CD4-positive, alpha-beta T cell (primary cell): ENCODE data around the gene TENT4A. TPM values are rescaled to one million over a fixed set of nuclear protein-coding genes. Genes with fewer than 3 reads are reported as not detected.

Source experiments
- ATAC-seq: fragments of 200-7000 bp; cut with Tn5 transposase; one replicate; pipeline ENCODE4 v1.10.0; 2022; ENCODE audit warnings: mild to moderate bottlenecking; ENCODE audit not compliant: poor library complexity
- CTCF ChIA-PET: fragments of 350-600 bp; sonication (Branson Sonifier 250); formaldehyde crosslinking; loops from one replicate; lab custom pipeline; 2021; ENCODE audit warnings: antibody characterized with exemption, inconsistent platforms; lab: Charles Lee
- POLR2A ChIA-PET: fragments of 350-600 bp; sonication (Branson Sonifier 250); formaldehyde crosslinking; loops from one replicate; lab custom pipeline; 2021; ENCODE audit warnings: antibody characterized with exemption, inconsistent platforms; lab: Charles Lee
- DNase-seq, 14 experiments: peaks; one replicate each; pipeline ENCODE4 v3.0.0-alpha.2; 2013 to 2020; ENCODE audit warnings: mixed read lengths in 2 of 14
- H3K27ac ChIP-seq, 2 donors: one replicate each; pipeline versions ENCODE4 v1.5.1 to v1.7.0; 2013; ENCODE audit warnings: low read length in 2 of 2, low read depth in 1 of 2, mild to moderate bottlenecking in 1 of 2
- H3K27me3 ChIP-seq, 2 experiments: 1 replicate in 1 of 2; 2 replicates in 1 of 2; pipeline versions ENCODE4 v1.6.1 to v1.7.0; 2013; ENCODE audit warnings: low read length in 2 of 2, control low read depth in 1 of 2, mild to moderate bottlenecking in 1 of 2, moderate library complexity in 1 of 2; ENCODE audit not compliant: insufficient read depth in 2 of 2, control insufficient read depth in 1 of 2
- H3K36me3 ChIP-seq: one replicate; pipeline ENCODE4 v1.6.1; 2013; ENCODE audit warnings: low read length, control low read depth; ENCODE audit not compliant: insufficient read depth
- H3K4me1 ChIP-seq: one replicate; pipeline ENCODE4 v1.6.1; 2013; ENCODE audit warnings: low read length, control low read depth; ENCODE audit not compliant: insufficient read depth
- H3K4me3 ChIP-seq: one replicate; pipeline ENCODE4 v1.5.1; 2013; ENCODE audit warnings: mild to moderate bottlenecking, low read length, moderate library complexity
- H3K9me3 ChIP-seq, 2 experiments: 1 replicate in 1 of 2; 2 replicates in 1 of 2; pipeline versions ENCODE4 v1.6.1 to v1.7.0; 2013; ENCODE audit warnings: low read length in 2 of 2, mild to moderate bottlenecking in 2 of 2, control low read depth in 1 of 2, moderate library complexity in 1 of 2; ENCODE audit not compliant: control insufficient read depth in 1 of 2, insufficient read depth in 1 of 2
- H3K27ac Mint-ChIP-seq: one replicate; pipeline ENCODE4 v1.8.0; 2020; ENCODE audit warnings: mixed read lengths
- H3K27me3 Mint-ChIP-seq: one replicate; pipeline ENCODE4 v1.8.0; 2021; ENCODE audit warnings: mixed read lengths
- H3K36me3 Mint-ChIP-seq: one replicate; pipeline ENCODE4 v1.8.0; 2021; ENCODE audit warnings: low read depth, mixed read lengths
- H3K4me1 Mint-ChIP-seq: one replicate; pipeline ENCODE4 v1.8.0; 2021; ENCODE audit warnings: low read depth, mixed read lengths
- H3K4me3 Mint-ChIP-seq: one replicate; pipeline ENCODE4 v1.8.0; 2020; ENCODE audit warnings: mild to moderate bottlenecking, mixed read lengths
- H3K9me3 Mint-ChIP-seq: one replicate; pipeline ENCODE4 v1.8.0; 2020; ENCODE audit warnings: mixed read lengths
- intact Hi-C, 2 experiments: fragments of 100-400 bp; cut with DNase I in 1 of 2; cut with micrococcal nuclease in 1 of 2; formaldehyde crosslinking; loops; one replicate each; pipeline versions ENCODE4 v1.15.1 to v1.9.0; 2023 to 2025; cut with DNase I, micrococcal nuclease
- total RNA-seq, 174 experiments: library from RNA in 2 of 174; stranded (reverse) in 2 of 174; gene quantifications; one replicate each; pipeline ENCODE4 v1.2.3 and lab custom pipeline; 2021 to 2026
- TF ChIP-seq, protein P1 (sequence below): fragments of 200-600 bp; IDR thresholded peaks from one replicate; pipeline ENCODE4 v1.8.0; 2022; ENCODE audit warnings: antibody characterized with exemption, mild to moderate bottlenecking

Gene TENT4A
- total RNA-seq, 2 experiments from 2014 or later, result 49.2 to 51.9 TPM

DNA sequence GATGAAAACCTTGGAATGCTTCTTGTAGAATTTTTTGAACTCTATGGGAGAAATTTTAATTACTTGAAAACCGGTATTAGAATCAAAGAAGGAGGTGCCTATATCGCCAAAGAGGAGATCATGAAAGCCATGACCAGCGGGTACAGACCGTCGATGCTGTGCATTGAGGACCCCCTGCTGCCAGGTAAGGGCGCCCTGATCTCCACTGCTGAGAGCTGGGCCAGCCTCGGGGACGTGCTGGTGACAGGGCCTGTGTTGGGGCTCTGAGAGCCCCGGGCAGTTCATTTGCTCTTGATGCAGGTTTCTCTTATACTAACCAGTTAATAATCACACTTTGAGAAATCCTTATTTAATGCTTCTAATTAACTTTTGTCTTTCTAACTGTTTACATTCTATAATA is 33.0 kb downstream of the TENT4A start:
- H3K4me1 ChIP-seq, result peaks cover 6% of the 10 kb centered on the region
- TF ChIP-seq, protein P1, sequence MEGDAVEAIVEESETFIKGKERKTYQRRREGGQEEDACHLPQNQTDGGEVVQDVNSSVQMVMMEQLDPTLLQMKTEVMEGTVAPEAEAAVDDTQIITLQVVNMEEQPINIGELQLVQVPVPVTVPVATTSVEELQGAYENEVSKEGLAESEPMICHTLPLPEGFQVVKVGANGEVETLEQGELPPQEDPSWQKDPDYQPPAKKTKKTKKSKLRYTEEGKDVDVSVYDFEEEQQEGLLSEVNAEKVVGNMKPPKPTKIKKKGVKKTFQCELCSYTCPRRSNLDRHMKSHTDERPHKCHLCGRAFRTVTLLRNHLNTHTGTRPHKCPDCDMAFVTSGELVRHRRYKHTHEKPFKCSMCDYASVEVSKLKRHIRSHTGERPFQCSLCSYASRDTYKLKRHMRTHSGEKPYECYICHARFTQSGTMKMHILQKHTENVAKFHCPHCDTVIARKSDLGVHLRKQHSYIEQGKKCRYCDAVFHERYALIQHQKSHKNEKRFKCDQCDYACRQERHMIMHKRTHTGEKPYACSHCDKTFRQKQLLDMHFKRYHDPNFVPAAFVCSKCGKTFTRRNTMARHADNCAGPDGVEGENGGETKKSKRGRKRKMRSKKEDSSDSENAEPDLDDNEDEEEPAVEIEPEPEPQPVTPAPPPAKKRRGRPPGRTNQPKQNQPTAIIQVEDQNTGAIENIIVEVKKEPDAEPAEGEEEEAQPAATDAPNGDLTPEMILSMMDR, result no peak
- no peak for ATAC-seq
- Mint-ChIP-seq H3K27me3 (no peaks in the 10 kb centered on the region), H3K9me3 (no peaks in the 10 kb centered on the region), H3K4me1 (peaks cover 9% of the 10 kb centered on the region), H3K27ac (no peak overlapping the region), H3K36me3 (peaks cover 89% of the 10 kb centered on the region), H3K4me3 (no peak overlapping the region)
- ChIA-PET CTCF (interaction anchor here (1.1 to 1.9 kb wide), 2 partner anchors 35 to 113 kb away, joined by 5 to 13 read pairs; partner anchors contain the start of genes NSUN2 and SRD5A1), POLR2A (interaction anchor here (1.0 to 1.9 kb wide), 2 partner anchors 114 to 1324 kb away, joined by 4 to 11 read pairs; partner anchors contain the start of genes ICE1, NSUN2 and SRD5A1)
- no peak overlapping the region for H3K4me3 ChIP-seq
- no peaks in the 10 kb centered on the region for H3K27me3 ChIP-seq
- no peaks in the 10 kb centered on the region for H3K9me3 ChIP-seq
- H3K36me3 ChIP-seq, result peaks cover 78% of the 10 kb centered on the region
- intact Hi-C loops, result loop anchor here (5.0 kb wide), 3 partner anchors 369 to 1604 kb away; partner anchors contain the start of genes ADAMTS16 (in 1 of the 2) and MED10 (in 1 of the 2)
- H3K27ac ChIP-seq, result no peak overlapping the region
- DNase-seq, result no peak

DNA sequence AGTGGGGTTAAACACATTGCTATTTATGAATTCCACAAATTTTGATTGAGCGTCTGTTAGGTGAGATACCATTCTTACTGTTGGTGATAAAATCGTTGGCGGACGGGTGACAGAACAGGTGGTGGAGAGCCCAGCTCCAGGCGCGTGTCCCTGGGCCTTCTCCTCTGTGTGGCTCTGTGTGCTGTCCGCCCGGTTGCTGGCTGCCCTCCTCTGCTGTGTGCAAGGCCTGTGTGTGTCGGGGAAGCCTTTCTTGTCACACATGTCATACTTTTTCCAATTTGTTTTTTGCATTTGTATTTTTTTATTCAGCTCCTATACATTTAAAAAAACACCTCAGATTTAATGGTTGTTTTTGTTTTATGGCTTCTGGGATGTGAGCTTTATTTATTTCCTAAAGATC is 33.9 kb downstream of the TENT4A start:
- ChIA-PET POLR2A (no interaction called here), CTCF (no interaction called here)
- peaks cover 9% of the 10 kb centered on the region for H3K4me1 Mint-ChIP-seq

GRCh38 chr5:6748142-6748541 is 34.9 kb downstream of the TENT4A start:
- ATAC-seq, result no peak
- H3K27me3 ChIP-seq, result no peaks in the 10 kb centered on the region
- Mint-ChIP-seq H3K9me3 (no peaks in the 10 kb centered on the region), H3K4me3 (no peak overlapping the region), H3K27me3 (no peaks in the 10 kb centered on the region), H3K27ac (no peak overlapping the region), H3K36me3 (peaks cover 92% of the 10 kb centered on the region), H3K4me1 (peaks cover 9% of the 10 kb centered on the region)
- TF ChIP-seq, protein P1, result no peak
- peaks cover 6% of the 10 kb centered on the region for H3K4me1 ChIP-seq
- H3K4me3 ChIP-seq, result no peak overlapping the region
- no peak overlapping the region for H3K27ac ChIP-seq
- ChIA-PET POLR2A (no interaction called here), CTCF (no interaction called here)
- DNase-seq, result peak in 1 of 14 experiments; percentile 4
- intact Hi-C loops, result loop anchor here (5.0 kb wide), 3 partner anchors 371 to 1606 kb away; partner anchors contain the start of genes ADAMTS16 (in 1 of the 2) and MED10 (in 1 of the 2)
- peaks cover 79% of the 10 kb centered on the region for H3K36me3 ChIP-seq
- H3K9me3 ChIP-seq, result no peaks in the 10 kb centered on the region

More for the DNA sequence above, 33.9 kb downstream of the TENT4A start:
- H3K27me3 ChIP-seq, result no peaks in the 10 kb centered on the region
- H3K4me1 ChIP-seq, result peaks cover 6% of the 10 kb centered on the region
- peaks cover 89% of the 10 kb centered on the region for H3K36me3 Mint-ChIP-seq
- H3K4me3 Mint-ChIP-seq, result no peak overlapping the region
- no peak overlapping the region for H3K27ac ChIP-seq
- H3K9me3 Mint-ChIP-seq, result no peaks in the 10 kb centered on the region
- no peaks in the 10 kb centered on the region for H3K27me3 Mint-ChIP-seq
- DNase-seq, result no peak
- TF ChIP-seq, protein P1, result no peak
- ATAC-seq, result no peak
- intact Hi-C loops, result loop anchor here (5.0 kb wide), 3 partner anchors 370 to 1605 kb away; partner anchors contain the start of genes ADAMTS16 (in 1 of the 2) and MED10 (in 1 of the 2)
- no peak overlapping the region for H3K27ac Mint-ChIP-seq
- peaks cover 79% of the 10 kb centered on the region for H3K36me3 ChIP-seq
- no peak overlapping the region for H3K4me3 ChIP-seq
- H3K9me3 ChIP-seq, result no peaks in the 10 kb centered on the region
